Gastroesophageal sphincter (tissue), 4 donors: ENCODE data around the gene RNASET2. TPM values are rescaled to one million over a fixed set of nuclear protein-coding genes. Genes with fewer than 3 reads are reported as not detected.
"Not testable (repeated sequence)": the region's sequence is repeated elsewhere in the genome, so short reads cannot be mapped to it uniquely, and the experiment has no call there.

Source experiments
- ATAC-seq: fragments of 150-250 bp; one replicate; pipeline ENCODE4 v1.9.1; 2016; ENCODE audit warnings: mild to moderate bottlenecking, moderate library complexity
- H3K27ac ChIP-seq, 4 donors: fragments of 200-600 bp; sonication (generic) in 3 of 4; 1 replicate in 3 of 4; 2 replicates in 1 of 4; pipeline ENCODE4 v1.5.1; 2016 to 2019
- H3K27me3 ChIP-seq: fragments of 200-600 bp; sonication (generic); one replicate; pipeline ENCODE4 v1.5.1; 2019
- H3K36me3 ChIP-seq, 2 donors: fragments of 200-600 bp; sonication (generic); one replicate each; pipeline ENCODE4 v1.5.1; 2019; ENCODE audit warnings: control low read depth in 1 of 2
- H3K4me1 ChIP-seq, 3 donors: fragments of 200-600 bp; sonication (generic); 1 replicate in 2 of 3; 2 replicates in 1 of 3; pipeline ENCODE4 v1.5.1; 2016 to 2019; ENCODE audit warnings: control low read depth in 2 of 3
- H3K4me3 ChIP-seq, 2 donors: fragments of 200-600 bp; sonication (generic); one replicate each; pipeline ENCODE4 v1.5.1; 2019; ENCODE audit warnings: mild to moderate bottlenecking in 1 of 2, moderate library complexity in 1 of 2
- H3K9me3 ChIP-seq, 3 donors: fragments of 200-600 bp; sonication (generic); one replicate each; pipeline ENCODE4 v1.5.1; 2017 to 2019; ENCODE audit warnings: control low read depth in 2 of 3
- EP300 ChIP-seq: sonication (generic); formaldehyde crosslinking; IDR thresholded peaks from one replicate; pipeline ENCODE4 v1.6.1; 2017; ENCODE audit warnings: antibody characterized with exemption, mild to moderate bottlenecking
- POLR2A ChIP-seq, 2 donors: fragments of 450-650 bp; IDR thresholded peaks; one replicate each; pipeline ENCODE4 v1.6.1; 2017; ENCODE audit warnings: antibody characterized with exemption in 2 of 2, mild to moderate bottlenecking in 2 of 2, moderate library complexity in 1 of 2
- POLR2AphosphoS5 ChIP-seq: sonication (generic); formaldehyde crosslinking; IDR thresholded peaks from one replicate; pipeline ENCODE4 v1.6.1; 2017; ENCODE audit warnings: antibody characterized with exemption
- WGBS, 2 donors: methylation state at CpG; one replicate each; pipeline ENCODE4 v1.1.5; 2018; ENCODE audit warnings: low coverage in 1 of 2; 5-methylcytosine and 5-hydroxymethylcytosine counted together
- small RNA-seq, 4 donors: library from RNA; depleted of rRNA; stranded (forward); fragments of <200 nt; gene quantifications; one replicate each; pipeline ENCODE3, GENCODE V24; 2016
- total RNA-seq, 4 donors: library from RNA; depleted of rRNA; stranded (reverse); fragments of >200 nt; gene quantifications; one replicate each; pipeline ENCODE4 v1.1.0, GENCODE V29; 2016
- TF ChIP-seq, protein P1 (sequence below), 4 experiments: fragments of 200-600 bp in 2 of 4; fragments of 450-650 bp in 2 of 4; sonication (generic) in 1 of 4; IDR thresholded peaks; one replicate each; pipeline ENCODE4 v1.5.1; 2017 to 2019; ENCODE audit warnings: antibody characterized with exemption in 4 of 4, mild to moderate bottlenecking in 2 of 4, moderate library complexity in 2 of 4

The RNASET2 gene
- total RNA-seq, 4 donors from 2014 or later, result 18.4 to 46.6 (median 26.2) TPM

GRCh38 chr6:166900130-166900708, 56.1 kb downstream of the RNASET2 start:
- Histone ChIP-seq H3K9me3 (no peaks in the 10 kb centered on the region), H3K4me1 (no peaks in the 10 kb centered on the region), H3K4me3 (no peak overlapping the region), H3K27ac (no peak overlapping the region), H3K27me3 (peaks cover 7% of the 10 kb centered on the region), H3K36me3 (no peaks in the 10 kb centered on the region)
- ATAC-seq, result no peak
- TF ChIP-seq POLR2AphosphoS5, result no peak
- TF ChIP-seq, protein P1, sequence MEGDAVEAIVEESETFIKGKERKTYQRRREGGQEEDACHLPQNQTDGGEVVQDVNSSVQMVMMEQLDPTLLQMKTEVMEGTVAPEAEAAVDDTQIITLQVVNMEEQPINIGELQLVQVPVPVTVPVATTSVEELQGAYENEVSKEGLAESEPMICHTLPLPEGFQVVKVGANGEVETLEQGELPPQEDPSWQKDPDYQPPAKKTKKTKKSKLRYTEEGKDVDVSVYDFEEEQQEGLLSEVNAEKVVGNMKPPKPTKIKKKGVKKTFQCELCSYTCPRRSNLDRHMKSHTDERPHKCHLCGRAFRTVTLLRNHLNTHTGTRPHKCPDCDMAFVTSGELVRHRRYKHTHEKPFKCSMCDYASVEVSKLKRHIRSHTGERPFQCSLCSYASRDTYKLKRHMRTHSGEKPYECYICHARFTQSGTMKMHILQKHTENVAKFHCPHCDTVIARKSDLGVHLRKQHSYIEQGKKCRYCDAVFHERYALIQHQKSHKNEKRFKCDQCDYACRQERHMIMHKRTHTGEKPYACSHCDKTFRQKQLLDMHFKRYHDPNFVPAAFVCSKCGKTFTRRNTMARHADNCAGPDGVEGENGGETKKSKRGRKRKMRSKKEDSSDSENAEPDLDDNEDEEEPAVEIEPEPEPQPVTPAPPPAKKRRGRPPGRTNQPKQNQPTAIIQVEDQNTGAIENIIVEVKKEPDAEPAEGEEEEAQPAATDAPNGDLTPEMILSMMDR (IDR thresholded peaks at IDR 0.05), result no peak
- no peak for TF ChIP-seq POLR2A (IDR thresholded peaks at IDR 0.05)
- TF ChIP-seq EP300, result no peak
- 93 to 96% methylated on average over 15 to 51 of the region's 61 CpGs for WGBS, 2 donors

GRCh38 chr6:166898910-166899309, 57.4 kb downstream of the RNASET2 start:
- no peaks in the 10 kb centered on the region for H3K36me3 ChIP-seq
- H3K27me3 ChIP-seq, result peaks cover 2% of the 10 kb centered on the region
- no peak overlapping the region for H3K27ac ChIP-seq
- TF ChIP-seq POLR2AphosphoS5 (no peak), EP300 (no peak), POLR2A (IDR thresholded peaks at IDR 0.05) (no peak)
- TF ChIP-seq, protein P1 (IDR thresholded peaks at IDR 0.05), result no peak
- no peak overlapping the region for H3K4me3 ChIP-seq
- ATAC-seq, result no peak
- no peaks in the 10 kb centered on the region for H3K9me3 ChIP-seq
- 89 to 92% methylated on average over 8 to 34 of the region's 36 CpGs for WGBS, 2 donors
- no peaks in the 10 kb centered on the region for H3K4me1 ChIP-seq

GRCh38 chr6:166894614-166895013, 61.7 kb downstream of the RNASET2 start:
- H3K27ac ChIP-seq, H3K36me3 ChIP-seq, H3K9me3 ChIP-seq, ATAC-seq, H3K27me3 ChIP-seq, H3K4me3 ChIP-seq, H3K4me1 ChIP-seq: not testable (repeated sequence)
- 89 to 90% methylated on average over 2 to 4 of the region's 7 CpGs for WGBS, 2 donors

DNA sequence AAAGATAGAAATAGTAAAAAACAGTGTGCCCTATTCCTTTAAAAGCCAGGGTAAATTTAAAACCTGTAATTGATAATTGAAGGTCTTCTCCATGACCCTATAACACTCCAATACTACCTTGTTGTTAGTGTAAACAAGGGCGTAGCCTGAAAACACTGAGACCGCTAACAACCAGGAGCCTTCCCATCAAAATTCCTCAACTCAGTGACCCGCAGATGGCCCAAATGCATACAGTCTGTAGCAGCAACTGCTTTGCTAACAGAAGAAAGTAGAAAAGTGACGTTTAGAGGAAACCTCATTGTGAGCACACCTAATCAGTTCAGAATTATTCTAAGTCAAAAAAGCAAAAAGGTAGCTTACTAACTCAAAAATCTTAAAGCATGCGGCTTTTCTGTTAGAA, 63.9 kb downstream of the RNASET2 start:
- not testable (repeated sequence) for H3K27me3 ChIP-seq, ATAC-seq, H3K36me3 ChIP-seq, H3K4me3 ChIP-seq, H3K9me3 ChIP-seq, H3K27ac ChIP-seq, H3K4me1 ChIP-seq
- 50 to 54% methylated on average over 4 to 5 of the region's 5 CpGs for WGBS, 2 donors

GRCh38 chr6:166886773-166887172, 69.6 kb downstream of the RNASET2 start:
- 83% methylated on average over 2 of the region's 4 CpGs; no CpG with 5 or more reads in 1 of the 2 donors for WGBS, 2 donors
- ATAC-seq, H3K27ac ChIP-seq, H3K4me3 ChIP-seq, H3K36me3 ChIP-seq, H3K4me1 ChIP-seq, H3K27me3 ChIP-seq: not testable (repeated sequence)
- peaks cover 0 to 20% (median 0%) of the 10 kb centered on the region in 3 donors for H3K9me3 ChIP-seq

DNA sequence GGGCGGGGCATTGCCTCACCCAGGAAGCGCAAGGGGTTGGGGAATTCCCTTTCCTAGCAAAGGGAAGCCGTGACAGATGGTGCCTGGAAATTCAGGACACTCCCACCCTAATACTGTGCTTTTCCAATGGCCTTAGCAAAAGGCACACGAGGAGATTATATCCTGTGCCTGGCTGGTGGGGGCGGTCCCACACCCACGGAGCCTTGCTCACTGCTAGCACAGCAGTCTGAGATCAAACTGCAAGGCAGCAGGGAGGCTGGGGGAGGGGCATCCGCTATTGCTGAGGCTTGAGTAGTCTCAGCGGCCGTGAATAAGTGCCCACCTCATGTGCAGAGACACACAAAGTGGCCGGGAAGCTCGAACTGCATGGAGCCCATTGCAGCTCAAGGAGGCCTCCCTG, 71.4 kb downstream of the RNASET2 start:
- not testable (repeated sequence) for H3K27ac ChIP-seq, H3K4me3 ChIP-seq, H3K36me3 ChIP-seq, H3K4me1 ChIP-seq, H3K27me3 ChIP-seq, ATAC-seq
- 83 to 89% methylated on average over 2 to 3 of the region's 11 CpGs for WGBS, 2 donors
- peaks cover 0 to 20% (median 0%) of the 10 kb centered on the region in 3 donors for H3K9me3 ChIP-seq

GRCh38 chr6:166879594-166879993, 76.8 kb downstream of the RNASET2 start:
- no peaks in the 10 kb centered on the region for H3K36me3 ChIP-seq
- H3K4me3 ChIP-seq, result no peak overlapping the region
- H3K4me1 ChIP-seq, result no peaks in the 10 kb centered on the region
- peaks cover under 1% of the 10 kb centered on the region for H3K27me3 ChIP-seq
- 67 to 100% methylated on average over 1 of the region's 1 CpG for WGBS, 2 donors
- ATAC-seq, result no peak
- TF ChIP-seq, protein P1 (IDR thresholded peaks at IDR 0.05), result no peak
- no peak for TF ChIP-seq POLR2AphosphoS5
- no peak for TF ChIP-seq POLR2A (IDR thresholded peaks at IDR 0.05)
- no peak for TF ChIP-seq EP300
- H3K27ac ChIP-seq, result no peak overlapping the region
- H3K9me3 ChIP-seq, result peaks cover 0 to 5% (median 0%) of the 10 kb centered on the region in 3 donors

Small RNA genes lying within 50 kb of the gene (small RNA-seq; reads per million reads assigned to genes)
- 0 to 0.26 (median 0) reads per million in 4 donors for gene MIR3939

Other genes with a start within 250 kb of the RNASET2 start
- gene CEP43, start 42.8 kb upstream of the RNASET2 start, total RNA-seq, result 10 to 100 TPM; 10.9 to 17.9 (median 11.7) TPM
- gene CCR6, start 166.5 kb upstream of the RNASET2 start, total RNA-seq, result not detected
- gene GPR31, start 201.4 kb upstream of the RNASET2 start, total RNA-seq, result not detected